Ammon's horn (tissue), 1 donor: ENCODE data around the gene SHLD1.

Experiments used
- DNase-seq: peaks from one replicate; pipeline ENCODE4 v3.0.0-alpha.2; 2016; ENCODE audit warnings: low spot score

SHLD1 gene

DNA sequence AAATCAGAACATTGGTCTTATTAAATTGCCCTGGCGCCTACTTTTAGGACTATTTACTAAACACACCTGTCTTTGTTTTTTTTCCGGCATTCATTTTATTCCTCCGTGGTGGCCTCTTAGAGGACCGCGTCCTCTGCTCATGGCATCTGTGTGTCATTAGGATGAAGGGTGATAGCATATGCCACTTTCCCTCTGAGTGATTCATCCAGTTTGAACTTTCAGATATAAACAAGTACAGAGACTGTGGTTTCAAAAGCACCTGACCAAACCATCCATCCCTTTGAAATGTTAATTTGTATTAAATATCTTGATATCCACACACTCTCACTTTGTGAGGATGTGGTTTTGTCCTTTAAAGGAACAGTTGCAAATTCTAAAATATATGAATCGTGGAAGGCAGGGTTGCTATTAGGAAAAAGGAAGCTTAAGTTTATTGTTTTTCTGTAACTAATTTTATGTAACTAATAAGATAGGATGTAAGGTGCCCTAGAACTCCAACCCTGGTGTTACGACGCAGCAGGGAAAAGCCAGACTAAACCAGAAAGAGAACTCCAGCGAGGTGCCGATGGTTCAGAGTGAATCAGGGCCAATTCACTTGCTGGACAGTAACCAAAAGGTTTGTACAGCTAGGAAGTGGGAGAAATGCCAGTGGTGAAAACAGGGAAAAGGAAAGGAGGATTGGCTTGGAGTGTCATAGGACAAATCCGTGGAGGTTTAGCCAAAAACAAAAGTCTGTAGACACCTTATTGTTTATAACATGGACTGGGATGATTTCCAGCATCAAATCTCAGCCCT, 98.7 kb downstream of the SHLD1 start:
- no peak for DNase-seq

- no peak for DNase-seq
These were observed 105.7 kb downstream of the SHLD1 start for GRCh38 chr20:5855939-5856338.

GRCh38 chr20:5859608-5860007, 109.4 kb downstream of the SHLD1 start:
- no peak for DNase-seq

- DNase-seq, result peak; percentile 53
These were observed 112.5 kb downstream of the SHLD1 start for GRCh38 chr20:5862703-5863039.

DNA sequence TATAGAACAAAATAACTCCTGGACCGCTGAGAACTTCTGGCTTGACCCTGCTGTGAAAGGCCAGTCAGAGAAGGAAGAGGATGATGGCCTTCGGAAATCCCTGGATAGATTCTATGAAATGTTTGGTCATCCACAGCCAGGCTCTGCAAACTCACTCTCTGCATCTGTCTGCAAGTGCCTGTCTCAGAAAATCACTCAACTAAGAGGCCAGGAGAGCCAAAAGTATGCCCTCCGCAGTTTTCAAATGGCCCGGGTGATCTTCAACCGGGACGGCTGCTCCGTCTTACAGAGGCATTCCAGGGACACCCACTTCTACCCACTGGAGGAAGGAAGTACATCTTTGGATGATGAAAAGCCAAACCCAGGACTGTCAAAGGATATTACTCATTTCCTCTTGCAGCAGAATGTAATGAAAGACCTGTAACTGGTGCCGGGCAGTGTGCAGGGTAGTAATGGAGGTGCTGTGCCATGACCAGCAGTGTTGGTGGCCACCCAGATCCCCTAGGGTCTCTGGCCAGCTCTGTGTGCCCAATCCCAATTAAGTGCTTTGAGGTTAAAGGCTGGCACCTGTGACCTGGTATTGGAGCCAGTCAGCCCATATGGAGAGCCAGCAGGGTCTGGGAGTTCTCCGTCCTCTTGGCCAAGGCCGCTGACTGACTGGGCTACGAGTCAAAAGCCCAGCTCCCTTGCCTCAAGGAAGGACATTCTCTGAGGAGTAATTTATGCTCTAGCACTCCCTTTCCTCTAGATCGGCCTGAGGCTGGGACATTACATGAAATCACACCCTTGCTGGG, 113.0 kb downstream of the SHLD1 start:
- DNase-seq, result peak; percentile 36

- DNase-seq, result no peak
These were observed 114.2 kb downstream of the SHLD1 start for GRCh38 chr20:5864428-5864827.

DNA sequence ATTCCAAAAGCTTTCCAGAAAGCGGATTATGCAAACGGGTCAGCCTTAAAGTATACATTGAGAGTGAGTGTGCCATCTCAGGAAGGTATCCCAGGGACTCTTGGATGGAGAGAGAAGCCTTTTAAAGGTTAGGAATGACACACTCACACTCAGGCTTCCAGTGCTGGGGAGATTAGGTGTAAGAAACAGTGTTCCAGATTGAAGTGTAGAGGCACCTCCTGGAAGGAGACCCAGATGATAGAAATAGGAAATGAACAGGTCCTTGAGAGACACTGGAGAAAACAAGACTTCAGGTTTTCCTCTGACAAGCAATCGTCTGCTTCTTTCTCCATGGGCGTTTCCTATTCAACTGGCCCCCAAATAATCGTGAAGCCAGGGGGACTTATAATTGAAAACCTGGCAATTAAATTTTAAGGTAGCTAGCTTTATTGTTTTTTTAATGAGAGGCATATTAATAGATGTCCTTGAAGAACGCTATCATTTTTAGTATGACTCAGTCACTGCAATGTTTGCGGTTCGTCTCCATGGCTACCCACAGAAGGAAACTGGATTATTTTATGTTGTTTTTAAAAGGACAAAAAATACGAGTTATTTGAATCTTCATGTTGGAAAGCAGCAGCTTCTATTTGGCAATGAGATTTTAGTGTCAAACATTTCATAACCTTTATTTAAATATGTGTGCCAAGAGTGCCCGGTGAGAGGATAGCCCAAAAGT, 114.8 kb downstream of the SHLD1 start:
- DNase-seq, result no peak

- no peak for DNase-seq
These were observed 115.4 kb downstream of the SHLD1 start for GRCh38 chr20:5865604-5866003.

GRCh38 chr20:5870568-5870981, 120.4 kb downstream of the SHLD1 start:
- DNase-seq, result peak; percentile 48

GRCh38 chr20:5871459-5872410, 121.5 kb downstream of the SHLD1 start:
- no peak for DNase-seq

DNA sequence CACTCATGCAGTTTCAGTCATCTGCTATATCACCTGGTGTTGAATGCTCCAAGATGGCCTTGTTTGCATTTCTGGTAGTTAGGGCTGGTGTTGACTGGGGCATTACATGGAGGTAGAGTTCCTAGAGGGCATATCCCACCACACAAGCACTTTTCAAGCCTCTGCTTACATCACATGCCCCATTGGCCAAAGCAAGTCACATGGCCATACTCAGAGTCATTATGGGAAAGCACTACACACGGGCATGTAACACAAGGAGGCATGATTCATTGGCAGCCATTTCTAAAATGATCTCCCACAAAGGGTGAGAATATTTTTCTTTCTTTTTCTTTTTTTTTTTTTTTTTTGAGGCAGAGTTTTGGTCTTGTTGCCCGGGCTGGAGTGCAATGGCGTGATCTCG, 126.9 kb downstream of the SHLD1 start:
- DNase-seq, result no peak

- no peak for DNase-seq
These were observed 130.1 kb downstream of the SHLD1 start for GRCh38 chr20:5880326-5880725.

GRCh38 chr20:5881703-5882102, 131.5 kb downstream of the SHLD1 start:
- no peak for DNase-seq

DNA sequence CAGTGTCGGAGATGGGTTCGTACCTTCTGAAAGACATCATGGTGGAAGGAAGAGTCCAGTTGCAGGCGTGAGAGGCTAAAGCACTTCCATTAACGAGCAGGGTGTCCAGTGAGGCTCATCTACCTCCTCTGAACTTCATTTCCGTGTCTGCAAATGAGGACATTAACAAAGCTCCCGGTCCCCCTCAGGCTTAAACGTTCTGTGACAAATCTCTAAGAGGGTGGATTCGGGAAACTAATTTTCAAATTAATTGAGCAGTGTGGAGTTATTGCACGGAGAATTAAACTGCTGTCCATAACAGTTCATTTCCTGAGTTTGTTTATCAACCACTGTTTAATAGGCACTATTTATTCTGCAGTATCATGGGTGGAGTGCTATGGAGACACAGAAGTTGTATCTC, 132.0 kb downstream of the SHLD1 start:
- DNase-seq, result no peak

GRCh38 chr20:5884465-5885335, 134.5 kb downstream of the SHLD1 start:
- no peak for DNase-seq

DNA sequence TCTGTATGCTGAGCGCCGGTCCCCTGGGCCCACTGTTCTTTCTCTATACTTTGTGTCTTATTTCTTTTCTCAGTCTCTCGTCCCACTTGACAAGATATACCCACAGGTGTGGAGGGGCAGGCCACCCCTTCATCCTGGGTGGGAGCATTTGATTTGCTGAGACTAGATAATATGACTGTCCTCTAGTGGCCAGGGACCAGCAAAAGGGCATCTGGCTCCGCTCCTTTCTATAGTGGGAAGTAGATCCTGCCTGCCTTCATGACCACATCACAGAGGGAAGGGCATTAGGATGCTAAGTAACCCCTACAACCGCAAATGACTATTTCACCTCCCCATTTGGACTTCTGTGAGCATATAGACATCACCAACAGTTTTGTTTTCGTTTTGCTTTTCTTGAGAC, 135.7 kb downstream of the SHLD1 start:
- no peak for DNase-seq

DNA sequence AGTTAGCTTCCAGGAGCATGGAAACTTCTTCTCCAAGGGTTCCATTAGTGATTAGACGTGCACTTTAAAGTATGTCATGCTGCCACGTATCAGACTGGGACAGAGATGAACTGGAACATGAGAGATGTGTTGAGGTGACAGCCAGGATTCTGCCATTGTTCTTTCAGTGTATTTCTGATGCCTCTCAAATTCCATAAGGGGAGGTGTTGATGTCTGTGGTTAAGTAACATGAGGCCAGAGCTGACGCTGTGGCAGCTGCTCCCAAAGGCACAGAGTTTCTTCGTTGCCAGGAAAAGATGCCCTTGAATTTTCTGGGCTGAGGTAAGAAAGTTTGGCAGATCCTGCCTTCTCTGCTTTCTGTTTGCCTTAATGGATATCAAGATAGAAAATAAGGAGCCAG, 136.6 kb downstream of the SHLD1 start:
- DNase-seq, result no peak

DNA sequence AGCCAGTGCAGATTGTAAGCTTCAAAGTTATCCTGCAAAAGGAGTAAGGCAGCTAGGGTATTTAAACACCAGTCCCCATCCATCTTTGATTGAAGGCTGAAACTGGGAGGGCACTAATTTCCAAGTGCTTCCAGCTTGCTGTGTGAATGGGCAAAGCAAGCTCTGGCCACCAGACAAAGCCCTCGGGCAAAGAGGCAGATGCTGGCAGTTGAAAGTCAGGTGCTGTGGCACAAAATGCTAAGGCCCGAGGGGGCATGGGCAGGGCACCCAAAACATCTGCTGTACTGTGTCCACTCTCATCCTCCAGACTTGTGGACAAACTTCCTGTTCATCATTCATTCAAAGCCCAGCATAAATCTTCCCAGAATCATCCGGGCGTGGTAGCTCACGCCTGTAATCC, 137.2 kb downstream of the SHLD1 start:
- no peak for DNase-seq

- DNase-seq, result no peak
These were observed 137.8 kb downstream of the SHLD1 start for GRCh38 chr20:5888041-5888440.

GRCh38 chr20:5890773-5891441, 140.7 kb downstream of the SHLD1 start:
- DNase-seq, result no peak
